Loucy (cell line): Measurements from ENCODE around the gene TMEM273.

ENCODE experiments used
- H2AFZ ChIP-seq: fragments of 200-600 bp; sonication (generic); 2 replicates; pipeline ENCODE4 v1.6.0; 2016; ENCODE audit warnings: antibody characterized with exemption, mild to moderate bottlenecking, low read length, moderate library complexity
- H3F3A ChIP-seq: fragments of 200-600 bp; 2 replicates; pipeline ENCODE4 v1.6.0; 2016; ENCODE audit warnings: antibody characterized with exemption, low read depth, mild to moderate bottlenecking
- H3K27me3 ChIP-seq: fragments of 200-600 bp; sonication (generic); 2 replicates; pipeline ENCODE4 v1.6.1; 2014; ENCODE audit warnings: low read length, mild to moderate bottlenecking; ENCODE audit not compliant: insufficient read depth, poor library complexity, severe bottlenecking
- H3K36me3 ChIP-seq: fragments of 200-600 bp; sonication (generic); 2 replicates; pipeline ENCODE4 v1.6.1; 2016; ENCODE audit warnings: low read length; ENCODE audit not compliant: insufficient read depth
- H3K4me1 ChIP-seq: fragments of 200-600 bp; sonication (generic); 2 replicates; pipeline ENCODE4 v1.5.1; 2014; ENCODE audit warnings: low read length, mild to moderate bottlenecking; ENCODE audit not compliant: insufficient read depth, poor library complexity, severe bottlenecking
- H3K4me2 ChIP-seq: fragments of 200-600 bp; sonication (generic); 2 replicates; pipeline ENCODE4 v1.6.0; 2014; ENCODE audit warnings: antibody characterized with exemption, low read length, low read depth, mild to moderate bottlenecking; ENCODE audit not compliant: poor library complexity, severe bottlenecking
- H3K4me3 ChIP-seq: fragments of 200-600 bp; sonication (generic); 2 replicates; pipeline ENCODE4 v1.5.1; 2014; ENCODE audit warnings: low read length, mild to moderate bottlenecking, mixed read lengths; ENCODE audit not compliant: poor library complexity, severe bottlenecking
- H3K79me2 ChIP-seq: fragments of 200-600 bp; sonication (generic); 2 replicates; pipeline ENCODE4 v1.6.1; 2014; ENCODE audit warnings: low read length; ENCODE audit not compliant: insufficient read depth
- H3K9ac ChIP-seq: fragments of 200-600 bp; sonication (generic); 2 replicates; pipeline ENCODE4 v1.6.0; 2014; ENCODE audit warnings: mild to moderate bottlenecking, low read depth, low read length, moderate library complexity; ENCODE audit not compliant: poor library complexity, severe bottlenecking
- H3K9me2 ChIP-seq: fragments of 200-600 bp; sonication (generic); replicated peaks from 2 replicates; pipeline ENCODE4 v1.6.1; 2016; ENCODE audit warnings: low read depth, low read length, mixed read lengths
- H3K9me3 ChIP-seq: fragments of 200-600 bp; sonication (generic); 2 replicates; pipeline ENCODE4 v1.6.1; 2014; ENCODE audit warnings: mild to moderate bottlenecking, antibody characterized with exemption, low read length, low read depth; ENCODE audit not compliant: insufficient read depth
- H4K20me1 ChIP-seq: fragments of 200-600 bp; sonication (generic); 2 replicates; pipeline ENCODE4 v1.6.0; 2014; ENCODE audit warnings: antibody characterized with exemption, low read length, mild to moderate bottlenecking; ENCODE audit not compliant: insufficient read depth, poor library complexity, severe bottlenecking
- CTCF ChIP-seq: fragments of 200-600 bp; sonication (generic); conservative IDR thresholded peaks from 2 replicates; pipeline ENCODE4 v1.5.1; 2014; ENCODE audit warnings: mild to moderate bottlenecking, antibody characterized with exemption, low read length
- EZH2phosphoT487 ChIP-seq: fragments of 200-600 bp; IDR thresholded peaks from 2 replicates; pipeline ENCODE4 v1.6.1; 2018; ENCODE audit warnings: antibody characterized with exemption, mild to moderate bottlenecking, moderate library complexity, borderline replicate concordance

The TMEM273 gene

GRCh38 chr10:49187044-49187484, 1.1 kb downstream of the TMEM273 start:
- no peak for TF ChIP-seq EZH2phosphoT487
- TF ChIP-seq CTCF = no peak
- no peaks in the 10 kb centered on the region for H4K20me1 ChIP-seq
- H3K4me1 ChIP-seq = peaks cover 49% of the 10 kb centered on the region
- H2AFZ ChIP-seq = no peak overlapping the region
- H3K79me2 ChIP-seq = no peaks in the 10 kb centered on the region
- H3K36me3 ChIP-seq = no peaks in the 10 kb centered on the region
- H3K9ac ChIP-seq = no peak overlapping the region
- H3K9me2 ChIP-seq = no peaks in the 10 kb centered on the region
- no peaks in the 10 kb centered on the region for H3K9me3 ChIP-seq
- H3K27me3 ChIP-seq = no peaks in the 10 kb centered on the region
- peak overlapping the region; percentile 65 for H3K4me3 ChIP-seq
- no peaks in the 10 kb centered on the region for H3F3A ChIP-seq
- H3K4me2 ChIP-seq = peak overlapping the region; percentile 78

GRCh38 chr10:49186613-49187012, 1.6 kb downstream of the TMEM273 start:
- no peak for TF ChIP-seq CTCF
- no peak for TF ChIP-seq EZH2phosphoT487
- H3K79me2 ChIP-seq = no peaks in the 10 kb centered on the region
- 0 out of 2 replicates have a peak, but pooled peaks cover 1% of the 10 kb centered on the region for H3F3A ChIP-seq
- H2AFZ ChIP-seq = no peak overlapping the region
- no peaks in the 10 kb centered on the region for H4K20me1 ChIP-seq
- no peaks in the 10 kb centered on the region for H3K9me3 ChIP-seq
- H3K4me2 ChIP-seq = peak overlapping the region; percentile 78
- no peaks in the 10 kb centered on the region for H3K27me3 ChIP-seq
- H3K4me3 ChIP-seq = no peak overlapping the region
- H3K9ac ChIP-seq = no peak overlapping the region
- H3K9me2 ChIP-seq = no peaks in the 10 kb centered on the region
- H3K36me3 ChIP-seq = no peaks in the 10 kb centered on the region
- H3K4me1 ChIP-seq = peaks cover 49% of the 10 kb centered on the region

GRCh38 chr10:49185213-49185612, 3.0 kb downstream of the TMEM273 start:
- H4K20me1 ChIP-seq = no peaks in the 10 kb centered on the region

More at GRCh38 chr10:49185213-49185612, 3.0 kb downstream of the TMEM273 start:
- Histone ChIP-seq H2AFZ (no peak overlapping the region), H3K4me3 (no peak overlapping the region), H3K27me3 (no peaks in the 10 kb centered on the region), H3F3A (0 out of 2 replicates have a peak, but pooled peaks cover 2% of the 10 kb centered on the region), H3K9me3 (no peaks in the 10 kb centered on the region), H3K36me3 (no peaks in the 10 kb centered on the region), H3K9ac (no peak overlapping the region), H3K4me1 (peaks cover 49% of the 10 kb centered on the region), H3K4me2 (peak overlapping the region; percentile 53), H3K79me2 (no peaks in the 10 kb centered on the region), H3K9me2 (no peaks in the 10 kb centered on the region)
- no peak for TF ChIP-seq CTCF
- TF ChIP-seq EZH2phosphoT487 = no peak
